ENCODE results near the gene CIROP. TPM values are rescaled to one million over a fixed set of nuclear protein-coding genes. Genes with fewer than 3 reads are reported as not detected.

The CIROP gene
- total and polyA plus RNA-seq, 8 donors: 0.06 to 0.08 TPM; not detected in 6

DNA sequence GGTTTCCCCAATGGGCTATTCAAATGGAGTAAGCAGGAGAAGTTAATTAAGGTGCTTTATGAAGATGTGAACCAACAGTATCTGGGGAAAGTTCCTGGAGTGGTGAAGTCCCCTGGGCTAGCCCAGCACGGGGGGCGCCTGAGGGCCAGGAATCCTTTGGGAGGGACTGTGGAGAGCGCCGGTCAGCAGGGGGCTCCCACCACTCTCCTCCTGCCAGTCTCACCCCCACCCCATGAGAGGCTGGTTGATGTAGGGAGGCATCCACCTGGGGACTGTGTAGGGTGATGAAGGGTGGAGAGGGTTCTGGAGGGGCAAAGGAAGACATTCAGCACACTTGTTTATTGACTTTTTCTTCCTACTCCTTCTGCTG is 9.9 kb upstream of the CIROP start:
- Histone ChIP-seq H3K4me1 (peaks cover 8 to 56% of the 10 kb centered on the region in 2 donors), H3K27ac (peak overlapping the region in 1 of 2 donors; percentile 63), H3K27me3 (peaks cover 0 to 12% of the 10 kb centered on the region in 2 donors), H3K36me3 (no peaks in the 10 kb centered on the region), H3K4me3 (no peak overlapping the region), H3K9me3 (no peaks in the 10 kb centered on the region)
- intact Hi-C loops (cut with DNase I): no loop called here
- TF ChIP-seq, protein P1, sequence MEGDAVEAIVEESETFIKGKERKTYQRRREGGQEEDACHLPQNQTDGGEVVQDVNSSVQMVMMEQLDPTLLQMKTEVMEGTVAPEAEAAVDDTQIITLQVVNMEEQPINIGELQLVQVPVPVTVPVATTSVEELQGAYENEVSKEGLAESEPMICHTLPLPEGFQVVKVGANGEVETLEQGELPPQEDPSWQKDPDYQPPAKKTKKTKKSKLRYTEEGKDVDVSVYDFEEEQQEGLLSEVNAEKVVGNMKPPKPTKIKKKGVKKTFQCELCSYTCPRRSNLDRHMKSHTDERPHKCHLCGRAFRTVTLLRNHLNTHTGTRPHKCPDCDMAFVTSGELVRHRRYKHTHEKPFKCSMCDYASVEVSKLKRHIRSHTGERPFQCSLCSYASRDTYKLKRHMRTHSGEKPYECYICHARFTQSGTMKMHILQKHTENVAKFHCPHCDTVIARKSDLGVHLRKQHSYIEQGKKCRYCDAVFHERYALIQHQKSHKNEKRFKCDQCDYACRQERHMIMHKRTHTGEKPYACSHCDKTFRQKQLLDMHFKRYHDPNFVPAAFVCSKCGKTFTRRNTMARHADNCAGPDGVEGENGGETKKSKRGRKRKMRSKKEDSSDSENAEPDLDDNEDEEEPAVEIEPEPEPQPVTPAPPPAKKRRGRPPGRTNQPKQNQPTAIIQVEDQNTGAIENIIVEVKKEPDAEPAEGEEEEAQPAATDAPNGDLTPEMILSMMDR (IDR thresholded peaks at IDR 0.05): no peak
- ATAC-seq (peak; percentile 47), DNase-seq (no peak)

DNA sequence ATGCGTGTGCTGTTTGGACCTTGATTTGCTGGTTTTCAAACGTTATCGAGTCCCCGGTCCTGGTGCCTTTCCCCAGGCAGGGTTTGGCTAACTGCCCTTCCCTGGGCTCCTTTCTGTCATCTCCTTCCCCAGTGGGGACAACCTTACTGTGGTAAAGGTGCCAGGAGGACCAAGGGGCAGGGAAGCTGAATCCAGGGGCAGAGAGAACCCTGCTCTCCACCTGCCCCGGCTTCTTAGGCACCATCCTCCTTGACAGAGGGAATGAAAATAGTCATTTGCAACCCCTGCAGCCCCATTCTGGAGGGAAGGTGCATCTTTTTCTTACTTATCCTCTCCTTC is 9.3 kb upstream of the CIROP start:
- Histone ChIP-seq H3K36me3 (no peaks in the 10 kb centered on the region), H3K27ac (peak overlapping the region in 1 of 2 donors; percentile 63), H3K4me3 (no peak overlapping the region), H3K27me3 (peaks cover 0 to 12% of the 10 kb centered on the region in 2 donors), H3K4me1 (peaks cover 8 to 51% of the 10 kb centered on the region in 2 donors), H3K9me3 (no peaks in the 10 kb centered on the region)
- ATAC-seq: no peak
- TF ChIP-seq, protein P1 (IDR thresholded peaks at IDR 0.05): no peak
- DNase-seq: no peak
- intact Hi-C loops (cut with DNase I): no loop called here

DNA sequence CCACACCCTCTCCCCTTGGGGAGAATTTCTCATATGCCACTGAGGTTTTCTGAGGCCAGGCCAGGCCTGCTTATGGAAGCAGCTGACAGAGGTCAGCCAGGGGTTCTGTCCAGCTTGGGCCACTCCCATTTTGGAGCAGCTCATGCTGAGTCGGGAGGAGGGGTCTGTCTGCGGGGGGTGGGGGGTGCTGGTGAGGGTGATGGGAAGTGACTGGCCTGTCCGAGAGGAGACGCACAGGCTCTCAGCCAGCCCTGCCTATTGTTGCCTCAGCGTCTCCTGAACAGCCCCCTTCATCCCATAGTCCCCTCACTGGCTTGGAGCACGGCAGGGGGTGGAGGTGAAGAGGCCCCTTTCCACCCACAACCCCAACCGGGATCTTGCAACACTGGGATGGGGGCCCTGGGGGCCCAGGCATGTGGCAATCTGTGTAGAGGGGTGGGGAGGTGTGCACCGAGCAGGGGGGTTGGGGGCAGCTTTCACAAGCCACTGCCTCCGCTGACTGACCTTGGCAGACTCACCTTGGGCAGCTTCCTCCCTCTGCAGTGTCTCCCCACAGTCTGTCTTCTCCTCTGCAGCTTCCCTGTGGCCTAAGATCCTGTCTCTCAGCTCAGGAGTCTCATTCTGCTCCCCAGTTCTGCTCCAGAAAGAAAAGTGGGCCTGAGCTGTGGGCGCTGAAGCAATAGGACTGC is 8.8 kb upstream of the CIROP start:
- peak overlapping the region in 1 of 2 donors; percentile 63 for H3K27ac ChIP-seq
- peaks cover 0 to 12% of the 10 kb centered on the region in 2 donors for H3K27me3 ChIP-seq
- H3K9me3 ChIP-seq: no peaks in the 10 kb centered on the region
- H3K4me3 ChIP-seq: no peak overlapping the region
- ATAC-seq: peak; percentile 5
- H3K4me1 ChIP-seq: peaks cover 8 to 47% of the 10 kb centered on the region in 2 donors
- TF ChIP-seq, protein P1 (IDR thresholded peaks at IDR 0.05): no peak
- intact Hi-C loops (cut with DNase I): no loop called here
- no peaks in the 10 kb centered on the region for H3K36me3 ChIP-seq
- DNase-seq: peak in 2 of 4 donors; percentile 71 to 91

DNA sequence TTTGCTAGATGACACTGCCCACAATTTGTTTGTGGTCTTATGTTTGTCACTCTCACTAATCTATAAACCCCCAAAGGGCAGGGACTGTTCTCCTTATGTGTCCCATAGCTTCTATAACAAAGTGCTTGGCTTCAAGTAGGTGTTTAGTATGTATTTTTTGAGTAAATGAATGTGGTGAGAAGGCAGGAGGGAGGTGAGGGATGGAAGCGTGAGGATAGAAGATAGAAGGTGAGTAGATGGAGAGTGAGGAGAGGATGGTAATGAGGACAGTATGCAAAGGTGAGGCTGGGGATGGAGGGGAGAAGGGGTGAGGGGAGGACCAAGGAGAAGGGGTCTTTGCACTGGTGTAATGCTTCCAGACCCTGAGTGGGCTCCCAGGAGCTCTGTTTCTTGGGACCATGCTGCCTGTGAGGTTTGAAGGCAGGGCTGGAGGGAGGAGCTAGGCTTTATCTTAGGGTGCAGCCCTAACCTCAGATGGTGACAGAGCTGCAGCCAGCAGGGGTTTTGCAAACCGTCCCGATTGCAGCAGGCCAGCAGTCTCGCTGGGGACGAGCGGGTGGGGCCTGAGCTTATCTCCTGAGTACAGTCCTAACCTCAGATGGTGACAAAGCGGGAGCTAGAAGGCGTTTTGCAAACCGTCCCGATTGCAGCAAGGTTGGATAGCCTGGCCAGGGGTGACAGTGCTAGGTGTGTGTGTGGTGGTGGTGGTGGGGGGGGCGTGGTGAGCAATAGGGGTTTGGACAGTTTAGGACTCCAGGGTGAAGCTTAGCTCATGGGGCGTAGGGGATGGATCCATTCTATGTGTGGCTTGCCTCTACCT is 7.8 kb upstream of the CIROP start:
- H3K4me3 ChIP-seq: no peak overlapping the region
- no peak for ATAC-seq
- H3K9me3 ChIP-seq: no peaks in the 10 kb centered on the region
- H3K27me3 ChIP-seq: peaks cover 0 to 12% of the 10 kb centered on the region in 2 donors
- DNase-seq: no peak
- intact Hi-C loops (cut with DNase I): no loop called here
- peaks cover 8 to 40% of the 10 kb centered on the region in 2 donors for H3K4me1 ChIP-seq
- H3K27ac ChIP-seq: peak overlapping the region in 1 of 2 donors; percentile 63
- no peaks in the 10 kb centered on the region for H3K36me3 ChIP-seq
- TF ChIP-seq, protein P1 (IDR thresholded peaks at IDR 0.05): no peak
